ENCODE results near the gene SH2D7.

Gene SH2D7

DNA sequence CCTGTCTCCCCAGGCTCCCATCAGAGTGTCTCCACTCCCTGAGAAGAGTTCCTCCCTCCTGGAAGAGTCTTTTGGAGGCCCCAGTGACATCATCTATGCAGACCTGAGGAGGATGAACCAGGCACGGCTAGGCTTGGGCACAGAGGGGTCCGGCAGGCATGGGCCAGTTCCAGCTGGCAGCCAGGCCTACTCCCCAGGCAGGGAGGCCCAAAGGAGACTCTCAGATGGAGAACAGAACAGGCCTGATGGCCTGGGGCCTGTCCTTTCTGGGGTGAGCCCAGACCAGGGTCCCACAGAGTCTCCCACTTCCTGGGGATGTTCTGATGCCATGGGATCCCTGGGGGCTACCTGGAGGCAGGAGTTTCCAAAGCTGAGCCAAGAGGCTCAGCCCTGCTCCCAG, 8.5 kb downstream of the SH2D7 start:
- TF ChIP-seq Cebpa-rat (IDR thresholded peaks at IDR 0.05): no peak
- Histone ChIP-seq H3K4me3 (no peak overlapping the region), H3K36me3 (no peaks in the 10 kb centered on the region), H3K27me3 (no peaks in the 10 kb centered on the region), H3K4me1 (peaks cover 29% of the 10 kb centered on the region), H3K27ac (no peak overlapping the region), H3K4me2 (no peak overlapping the region), H3K9ac (no peak overlapping the region), H4K20me1 (no peaks in the 10 kb centered on the region), H3K9me3 (no peaks in the 10 kb centered on the region)

GRCh38 chr15:78101423-78102105, 9.2 kb downstream of the SH2D7 start:
- no peak overlapping the region for H3K27ac ChIP-seq
- H3K4me2 ChIP-seq: no peak overlapping the region
- no peak for TF ChIP-seq Cebpa-rat (IDR thresholded peaks at IDR 0.05)
- H3K27me3 ChIP-seq: no peaks in the 10 kb centered on the region
- no peaks in the 10 kb centered on the region for H3K36me3 ChIP-seq
- peaks cover 36% of the 10 kb centered on the region for H3K4me1 ChIP-seq
- H4K20me1 ChIP-seq: no peaks in the 10 kb centered on the region
- H3K9ac ChIP-seq: no peak overlapping the region
- no peak overlapping the region for H3K4me3 ChIP-seq
- no peaks in the 10 kb centered on the region for H3K9me3 ChIP-seq

DNA sequence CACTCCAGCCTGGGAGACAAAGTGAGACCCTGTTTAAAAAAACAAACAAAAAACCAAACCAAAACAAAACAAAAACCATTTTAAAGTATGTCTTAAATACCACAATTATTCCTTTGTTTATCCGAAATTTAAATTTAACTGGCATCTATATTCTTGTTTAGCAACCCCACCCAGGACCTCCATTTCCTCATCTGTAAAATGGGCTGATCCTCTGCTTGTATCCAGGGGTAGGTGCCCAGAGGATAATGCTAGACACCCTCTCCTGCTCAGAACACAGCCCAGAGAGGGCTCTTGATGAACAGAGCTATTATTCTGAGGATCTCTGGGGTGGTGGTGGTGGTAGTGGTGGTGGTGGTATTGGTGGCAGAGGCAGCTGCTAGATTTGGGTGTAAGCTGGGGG, 9.8 kb downstream of the SH2D7 start:
- no peak for TF ChIP-seq Cebpa-rat (IDR thresholded peaks at IDR 0.05)
- H3K27ac ChIP-seq: no peak overlapping the region

GRCh38 chr15:78102741-78103140, 10.4 kb downstream of the SH2D7 start:
- no peak for TF ChIP-seq Cebpa-rat (IDR thresholded peaks at IDR 0.05)
- no peak overlapping the region for H3K4me3 ChIP-seq
- no peaks in the 10 kb centered on the region for H3K36me3 ChIP-seq
- no peak overlapping the region for H3K9ac ChIP-seq
- no peaks in the 10 kb centered on the region for H3K9me3 ChIP-seq
- H3K4me2 ChIP-seq: no peak overlapping the region
- H4K20me1 ChIP-seq: no peaks in the 10 kb centered on the region
- peaks cover 36% of the 10 kb centered on the region for H3K4me1 ChIP-seq
- H3K27me3 ChIP-seq: no peaks in the 10 kb centered on the region
- no peak overlapping the region for H3K27ac ChIP-seq

More for the DNA sequence above, 9.8 kb downstream of the SH2D7 start:
- no peak overlapping the region for H3K9ac ChIP-seq
- H3K36me3 ChIP-seq: no peaks in the 10 kb centered on the region
- no peak overlapping the region for H3K4me3 ChIP-seq
- H3K9me3 ChIP-seq: no peaks in the 10 kb centered on the region
- H3K27me3 ChIP-seq: no peaks in the 10 kb centered on the region
- H3K4me1 ChIP-seq: peaks cover 36% of the 10 kb centered on the region
- H4K20me1 ChIP-seq: no peaks in the 10 kb centered on the region
- no peak overlapping the region for H3K4me2 ChIP-seq

DNA sequence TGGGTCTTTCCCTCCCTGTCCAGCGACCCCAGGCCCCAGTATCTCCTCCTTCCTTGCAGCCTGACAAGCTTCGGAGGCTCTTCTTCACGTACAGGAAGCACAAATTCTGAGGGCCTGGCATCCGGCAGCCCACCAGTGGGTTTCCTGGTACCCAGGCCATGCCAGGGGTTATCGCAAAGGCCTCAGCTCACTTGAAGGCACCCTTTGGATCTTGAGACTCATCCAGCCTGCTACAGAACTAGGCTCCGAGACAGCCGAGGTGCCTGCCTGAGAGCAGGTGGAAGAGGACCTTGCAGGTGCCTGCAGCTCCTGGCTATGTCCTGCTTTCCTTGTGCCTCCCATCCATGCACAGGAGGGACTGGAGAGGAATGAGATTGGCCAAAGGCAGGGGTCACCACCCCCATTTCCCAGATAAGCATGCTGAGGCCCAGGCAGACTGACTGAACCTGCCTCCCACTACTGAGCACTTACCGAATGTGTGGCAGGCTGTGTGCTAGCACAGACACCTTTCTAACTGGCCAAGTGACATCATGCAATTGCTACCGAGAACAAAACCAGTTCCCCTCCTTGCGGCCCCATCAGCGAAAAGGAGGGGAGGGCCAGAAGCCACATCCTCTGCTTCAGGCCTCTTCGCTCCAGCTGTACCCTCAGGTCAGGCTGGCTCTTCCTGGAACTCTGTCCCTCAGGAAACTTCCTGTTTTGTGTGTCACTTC, 11.2 kb downstream of the SH2D7 start:
- no peaks in the 10 kb centered on the region for H3K36me3 ChIP-seq
- no peaks in the 10 kb centered on the region for H3K9me3 ChIP-seq
- no peak overlapping the region for H3K9ac ChIP-seq
- peaks cover 36% of the 10 kb centered on the region for H3K4me1 ChIP-seq
- H3K4me3 ChIP-seq: no peak overlapping the region
- no peaks in the 10 kb centered on the region for H4K20me1 ChIP-seq
- H3K27me3 ChIP-seq: no peaks in the 10 kb centered on the region
- TF ChIP-seq Cebpa-rat (IDR thresholded peaks at IDR 0.05): no peak
- peak overlapping the region; percentile 54 for H3K4me2 ChIP-seq
- H3K27ac ChIP-seq: no peak overlapping the region

GRCh38 chr15:78104119-78104479, 11.7 kb downstream of the SH2D7 start:
- H3K4me1 ChIP-seq: peaks cover 36% of the 10 kb centered on the region
- TF ChIP-seq Cebpa-rat (IDR thresholded peaks at IDR 0.05): no peak
- H3K9me3 ChIP-seq: no peaks in the 10 kb centered on the region
- no peak overlapping the region for H3K9ac ChIP-seq
- no peak overlapping the region for H3K27ac ChIP-seq
- no peaks in the 10 kb centered on the region for H3K27me3 ChIP-seq
- no peak overlapping the region for H3K4me3 ChIP-seq
- H4K20me1 ChIP-seq: no peaks in the 10 kb centered on the region
- no peaks in the 10 kb centered on the region for H3K36me3 ChIP-seq
- H3K4me2 ChIP-seq: peak overlapping the region; percentile 54

GRCh38 chr15:78104566-78105475, 12.5 kb downstream of the SH2D7 start:
- no peaks in the 10 kb centered on the region for H3K36me3 ChIP-seq
- 0 out of 2 replicates have a peak overlapping the region, but pooled peaks have one; percentile 11 for H3K9ac ChIP-seq
- no peak overlapping the region for H3K27ac ChIP-seq
- no peaks in the 10 kb centered on the region for H3K9me3 ChIP-seq
- no peak for TF ChIP-seq Cebpa-rat (IDR thresholded peaks at IDR 0.05)
- H4K20me1 ChIP-seq: no peaks in the 10 kb centered on the region
- peak overlapping the region; percentile 42 for H3K4me2 ChIP-seq
- H3K4me3 ChIP-seq: no peak overlapping the region
- H3K27me3 ChIP-seq: no peaks in the 10 kb centered on the region
- H3K4me1 ChIP-seq: peaks cover 36% of the 10 kb centered on the region

DNA sequence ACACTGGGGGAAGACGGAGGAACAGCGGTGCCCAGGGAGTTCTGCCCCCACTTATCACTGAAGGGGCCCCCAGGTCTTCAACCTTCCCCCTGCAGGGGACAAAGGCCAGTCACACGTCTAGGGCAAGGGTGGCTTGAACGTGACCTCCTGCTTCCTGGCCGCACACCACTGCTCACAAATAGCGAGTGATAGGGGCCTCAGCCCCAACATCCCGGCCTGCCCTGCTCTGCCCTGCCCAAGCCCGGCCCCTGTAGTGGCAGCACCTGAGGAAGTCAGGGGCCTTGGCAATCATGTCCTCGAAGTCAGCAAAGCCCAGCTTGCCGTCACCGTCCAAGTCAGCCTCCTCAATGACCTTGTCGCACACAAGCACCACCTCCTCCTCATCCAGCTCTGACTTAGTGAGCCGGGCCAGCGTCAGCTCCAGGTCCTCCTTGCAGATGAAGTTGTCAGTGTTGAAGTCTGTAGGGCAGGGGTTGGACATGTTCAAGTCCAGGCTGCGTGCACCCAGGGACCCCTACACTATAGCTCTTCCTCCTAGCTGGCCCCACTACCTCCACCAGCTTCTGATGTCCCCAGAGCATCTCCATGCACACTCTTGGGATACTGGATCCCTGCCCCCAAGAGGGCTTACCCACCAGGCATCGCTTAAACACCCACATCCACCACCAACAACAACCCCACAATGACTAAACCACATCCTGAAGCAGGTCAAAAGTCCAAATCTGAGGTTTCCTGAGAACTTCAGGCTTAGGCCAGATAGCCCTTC, 13.3 kb downstream of the SH2D7 start:
- H3K27me3 ChIP-seq: no peaks in the 10 kb centered on the region
- peaks cover 36% of the 10 kb centered on the region for H3K4me1 ChIP-seq
- H3K36me3 ChIP-seq: no peaks in the 10 kb centered on the region
- peak overlapping the region; percentile 42 for H3K4me2 ChIP-seq
- no peaks in the 10 kb centered on the region for H3K9me3 ChIP-seq
- no peaks in the 10 kb centered on the region for H4K20me1 ChIP-seq
- no peak overlapping the region for H3K4me3 ChIP-seq
- no peak overlapping the region for H3K27ac ChIP-seq
- no peak for TF ChIP-seq Cebpa-rat (IDR thresholded peaks at IDR 0.05)
- H3K9ac ChIP-seq: 0 out of 2 replicates have a peak overlapping the region, but pooled peaks have one; percentile 11

GRCh38 chr15:78107471-78107870, 15.1 kb downstream of the SH2D7 start:
- no peak overlapping the region for H3K4me2 ChIP-seq
- no peak overlapping the region for H3K4me3 ChIP-seq
- no peaks in the 10 kb centered on the region for H3K27me3 ChIP-seq
- no peak for TF ChIP-seq Cebpa-rat (IDR thresholded peaks at IDR 0.05)
- no peak overlapping the region for H3K27ac ChIP-seq
- no peak overlapping the region for H3K9ac ChIP-seq
- H4K20me1 ChIP-seq: no peaks in the 10 kb centered on the region
- H3K4me1 ChIP-seq: peaks cover 36% of the 10 kb centered on the region
- no peaks in the 10 kb centered on the region for H3K36me3 ChIP-seq
- H3K9me3 ChIP-seq: no peaks in the 10 kb centered on the region

All from BLaER1 (cell line).